Stromal cell of bone marrow (primary cell): ENCODE measurements around the gene CHD1.
"Not testable (repeated sequence)": the region's sequence is repeated elsewhere in the genome, so short reads cannot be mapped to it uniquely, and the experiment has no call there.

Experiments used
- DNase-seq: peaks from one replicate; pipeline ENCODE4 v3.0.0-alpha.2; 2012; ENCODE audit warnings: low read depth

The CHD1 gene

DNA sequence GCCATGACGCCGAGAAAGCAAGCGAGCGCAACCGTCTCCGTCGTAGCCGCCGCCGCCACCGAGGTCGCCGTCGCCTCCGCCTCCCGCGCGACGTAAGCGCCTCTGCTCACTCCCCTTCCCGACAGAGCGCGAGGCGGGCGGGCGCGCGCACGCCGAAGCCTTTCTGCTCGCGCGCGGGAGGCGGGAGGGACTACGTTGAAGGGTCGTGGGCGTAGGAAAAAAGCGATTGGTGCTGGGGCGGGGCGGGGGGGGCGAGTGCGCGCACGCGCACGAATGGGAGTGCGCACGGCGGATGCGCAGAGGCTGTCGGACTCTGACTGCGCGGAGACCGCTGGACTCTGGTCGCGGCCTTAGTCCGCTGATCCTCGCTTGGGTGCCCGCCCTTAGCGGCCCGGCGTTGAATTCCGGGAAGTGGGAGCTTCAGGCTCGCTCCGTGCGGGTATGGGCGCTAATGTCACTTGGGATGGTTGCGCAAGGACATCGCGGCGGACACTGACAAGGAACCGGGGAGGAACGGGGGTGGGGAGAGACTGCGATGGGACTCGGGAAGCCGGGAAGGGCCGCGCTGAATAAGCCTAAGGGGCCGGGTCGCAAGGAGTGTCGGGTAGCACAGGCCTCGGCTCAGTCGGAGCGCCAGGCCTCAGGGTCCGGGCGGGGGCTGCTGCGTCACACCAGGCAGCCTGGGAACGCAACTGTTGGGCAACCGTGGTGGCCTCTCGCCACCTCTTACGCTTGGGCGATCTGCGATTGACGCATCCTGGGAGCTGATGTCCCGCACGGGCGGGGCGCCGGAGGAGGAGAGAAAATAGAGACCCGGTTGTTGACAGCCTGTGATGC is at the start of gene CHD1:
TSS of gene CHD1 (minus strand) at position 135 of the 837 bp plus-strand sequence. CDS start 2,621 bp downstream, outside the sequence.
- DNase-seq = peak; percentile 97

DNA sequence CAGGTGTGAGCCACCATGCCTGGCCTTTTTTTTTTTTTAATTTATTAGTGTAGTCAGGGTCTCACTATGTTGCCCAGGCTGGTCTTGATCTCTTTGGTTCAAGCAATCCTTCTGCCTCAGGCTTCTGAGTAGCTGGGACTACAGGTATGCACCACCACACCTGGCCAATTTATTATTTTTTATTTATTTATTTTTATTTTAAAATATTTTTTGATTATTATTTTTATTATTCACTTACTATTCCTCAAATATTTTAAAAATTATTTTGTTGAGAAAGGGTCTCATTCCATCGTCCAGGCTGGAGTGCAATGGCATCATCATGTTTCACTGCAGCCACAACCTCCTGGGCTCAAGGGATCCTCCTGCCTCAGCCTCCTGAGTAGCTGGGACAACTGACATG is 49.7 kb upstream of the CHD1 start:
- no peak for DNase-seq

DNA sequence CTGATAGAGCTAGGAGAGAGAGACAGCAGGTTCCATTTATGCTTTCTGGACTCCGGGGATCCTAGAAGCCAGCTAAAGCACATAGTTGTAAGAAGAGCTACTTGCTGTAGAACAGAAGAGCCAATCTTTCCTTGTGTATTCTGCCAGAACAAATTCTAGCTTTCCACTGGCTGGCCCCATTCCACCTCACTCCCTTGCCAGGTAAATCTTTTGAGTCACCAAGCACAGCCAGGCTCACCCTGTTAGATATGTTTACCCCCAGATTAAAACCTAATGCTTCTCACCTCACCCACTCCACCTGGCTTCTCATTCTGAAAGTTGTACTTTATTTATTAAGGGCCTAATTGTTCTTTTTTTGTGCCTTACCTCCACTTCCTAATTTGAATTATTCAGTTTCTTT is 48.9 kb upstream of the CHD1 start:
- DNase-seq = no peak

DNA sequence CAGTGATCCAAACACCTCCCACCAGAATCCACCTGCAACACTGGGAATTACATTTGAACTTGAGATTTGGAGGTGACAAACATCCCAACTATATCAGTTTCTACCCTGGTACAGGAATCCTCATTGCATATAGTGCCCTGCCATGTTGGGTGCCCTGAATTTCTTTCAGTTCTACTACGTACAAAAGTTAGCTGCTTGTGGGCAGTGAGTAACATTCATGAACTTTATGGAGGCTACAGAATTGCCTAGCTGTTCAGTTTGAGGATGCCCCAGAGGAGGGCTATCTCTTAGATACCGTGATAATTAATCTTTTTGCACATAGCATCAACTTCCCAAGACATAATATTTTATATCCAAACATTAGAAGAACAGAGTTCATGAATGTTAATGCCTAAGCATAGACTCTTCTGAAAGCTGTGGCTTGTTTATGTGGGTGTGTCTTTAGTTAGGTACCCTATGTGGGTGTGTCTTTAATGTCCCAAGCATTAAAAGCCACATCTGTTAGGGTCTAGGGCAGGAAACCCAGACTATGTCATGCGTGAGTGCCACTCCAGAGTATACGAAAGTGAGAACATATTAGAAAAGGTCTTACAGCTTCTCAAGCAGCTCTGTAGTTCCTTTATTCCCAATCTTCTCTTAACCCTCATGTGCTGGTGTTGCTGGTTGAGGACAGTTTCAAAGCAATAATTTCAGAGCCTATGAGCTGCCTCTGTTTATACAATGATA is 47.0 kb upstream of the CHD1 start:
- no peak for DNase-seq

DNA sequence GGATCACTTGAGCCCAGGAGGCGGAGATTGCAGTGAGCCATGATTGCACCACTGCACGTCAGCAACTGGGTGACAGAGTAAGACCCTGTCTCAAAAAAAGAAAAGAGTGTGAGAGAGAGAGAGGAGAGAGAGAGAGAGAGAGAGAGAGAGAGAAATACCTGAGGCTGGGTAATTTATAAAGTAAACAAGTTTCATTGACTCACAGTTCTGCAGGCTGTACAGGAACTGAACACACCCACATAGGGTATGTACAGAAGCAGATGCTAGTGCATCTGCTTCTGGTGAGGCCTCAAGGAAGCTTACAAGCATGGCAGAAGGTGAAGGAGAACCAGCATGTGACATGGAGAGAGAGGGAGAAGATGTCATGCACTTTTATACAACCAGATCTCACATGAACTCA is 46.4 kb upstream of the CHD1 start:
- no peak for DNase-seq

DNA sequence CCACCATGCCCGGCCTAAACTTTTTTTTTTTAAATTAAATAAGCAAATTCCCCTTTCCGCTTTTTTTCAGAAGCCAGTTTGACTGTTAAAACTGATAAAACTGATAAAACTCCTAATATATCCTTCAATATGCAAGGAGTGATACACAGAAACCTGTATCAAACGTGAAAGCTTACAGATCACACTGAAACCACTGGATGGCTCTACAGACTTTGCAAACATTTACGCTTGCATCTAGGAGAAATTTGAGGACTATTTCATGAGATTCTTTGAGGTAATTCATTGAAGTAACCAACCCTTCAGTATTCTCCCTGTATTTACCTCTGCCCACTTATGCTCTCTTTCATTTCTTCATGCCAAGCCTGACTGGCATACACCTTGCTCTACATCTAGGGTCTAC is 40.6 kb upstream of the CHD1 start:
- DNase-seq = no peak

DNA sequence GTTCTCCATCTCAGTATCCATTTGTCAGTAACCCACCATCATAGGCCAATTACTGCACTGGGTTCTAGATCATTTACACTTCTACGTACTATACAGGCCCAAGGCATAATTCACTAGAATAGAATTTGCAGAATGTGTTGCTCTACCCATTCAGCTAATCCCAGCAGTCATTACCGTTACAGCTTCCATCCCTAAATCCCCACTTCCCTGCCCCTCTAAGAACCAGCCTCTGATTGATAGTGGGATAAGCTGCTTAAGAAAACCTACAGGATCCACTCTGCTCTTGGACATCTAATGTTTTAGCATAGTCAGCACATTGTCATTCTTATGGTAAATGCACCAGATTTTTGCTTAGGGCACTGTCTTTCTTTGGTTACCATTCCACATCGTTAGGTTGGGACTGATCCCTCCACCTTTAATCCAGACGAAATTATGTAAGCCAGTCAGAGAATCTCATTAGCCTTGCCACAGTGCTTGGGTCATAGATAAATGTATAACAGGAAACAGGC is 39.3 kb upstream of the CHD1 start:
- DNase-seq = no peak

DNA sequence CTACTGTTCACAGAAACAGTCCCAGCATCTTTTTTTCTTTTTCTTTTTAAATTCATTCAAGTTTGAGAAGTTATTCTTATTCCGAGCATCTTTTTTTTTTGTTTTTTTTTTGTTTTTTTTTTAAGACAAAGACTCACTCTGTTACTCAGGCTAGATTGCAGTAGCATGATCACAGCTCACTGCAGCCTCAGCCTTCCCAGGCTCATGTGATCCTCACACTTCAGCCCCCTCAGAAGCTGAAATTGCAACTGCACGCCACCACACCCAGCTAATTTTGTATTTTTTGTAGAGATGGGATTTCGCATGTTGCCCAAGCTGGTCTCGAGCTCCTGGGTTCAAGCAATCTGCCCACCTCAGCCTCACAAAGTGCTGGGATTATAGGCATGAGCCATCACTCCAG is 36.4 kb upstream of the CHD1 start:
- DNase-seq = no peak

DNA sequence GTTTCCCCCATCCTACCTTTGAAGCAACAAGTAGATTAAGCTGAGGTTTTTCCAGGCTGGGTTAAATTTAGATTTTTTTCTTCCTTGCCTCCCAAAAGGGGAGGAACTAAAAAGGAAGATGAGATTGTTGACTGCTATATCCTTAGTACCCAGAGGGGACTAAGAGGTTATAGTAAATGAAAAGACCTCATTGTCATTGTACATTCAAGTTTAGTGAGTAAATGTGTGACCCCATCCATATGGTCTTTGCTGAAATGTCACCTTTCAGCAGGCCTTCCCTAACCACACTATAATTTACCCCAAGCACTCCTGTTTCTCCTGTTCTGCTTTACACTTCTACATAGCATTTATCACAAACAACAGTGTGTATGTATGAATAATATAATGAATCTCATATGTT is 35.8 kb upstream of the CHD1 start:
- no peak for DNase-seq

DNA sequence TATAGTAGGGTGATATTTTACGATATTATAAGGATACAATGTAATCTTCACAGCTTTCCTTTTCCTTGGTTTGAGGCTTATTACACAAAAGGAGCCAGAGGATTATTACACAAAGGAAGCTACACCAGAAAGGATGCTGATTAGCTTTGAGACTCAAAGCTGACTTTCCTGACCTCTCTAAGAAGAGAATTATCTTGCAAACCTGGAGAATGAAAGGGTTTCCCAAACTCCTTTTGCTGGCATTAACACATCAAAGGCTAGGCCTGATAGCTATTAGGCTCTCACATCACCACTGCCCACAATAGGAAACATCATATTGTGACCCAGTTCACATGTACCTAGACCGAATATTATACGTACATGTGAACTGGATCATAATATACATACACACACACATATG is 34.2 kb upstream of the CHD1 start:
- DNase-seq = no peak

DNA sequence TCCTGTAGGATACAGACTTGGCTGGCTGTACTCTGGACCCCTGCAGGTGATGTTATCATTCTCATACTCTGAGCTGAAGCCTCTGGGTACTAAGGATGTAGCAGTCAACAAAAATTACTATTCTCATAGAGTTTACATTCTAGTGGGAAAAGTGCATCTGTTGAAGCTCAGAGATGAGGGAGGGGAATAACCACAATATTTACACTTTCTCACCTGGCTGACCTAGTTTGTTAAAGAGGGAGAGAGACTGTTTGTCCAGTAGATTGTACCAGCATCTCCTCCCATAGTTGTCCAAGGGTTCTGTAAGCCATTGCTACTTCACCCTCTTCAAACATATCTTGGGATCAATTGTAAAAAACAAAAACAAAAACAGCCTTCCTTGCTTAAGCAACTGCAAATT is 33.8 kb upstream of the CHD1 start:
- DNase-seq = no peak

DNA sequence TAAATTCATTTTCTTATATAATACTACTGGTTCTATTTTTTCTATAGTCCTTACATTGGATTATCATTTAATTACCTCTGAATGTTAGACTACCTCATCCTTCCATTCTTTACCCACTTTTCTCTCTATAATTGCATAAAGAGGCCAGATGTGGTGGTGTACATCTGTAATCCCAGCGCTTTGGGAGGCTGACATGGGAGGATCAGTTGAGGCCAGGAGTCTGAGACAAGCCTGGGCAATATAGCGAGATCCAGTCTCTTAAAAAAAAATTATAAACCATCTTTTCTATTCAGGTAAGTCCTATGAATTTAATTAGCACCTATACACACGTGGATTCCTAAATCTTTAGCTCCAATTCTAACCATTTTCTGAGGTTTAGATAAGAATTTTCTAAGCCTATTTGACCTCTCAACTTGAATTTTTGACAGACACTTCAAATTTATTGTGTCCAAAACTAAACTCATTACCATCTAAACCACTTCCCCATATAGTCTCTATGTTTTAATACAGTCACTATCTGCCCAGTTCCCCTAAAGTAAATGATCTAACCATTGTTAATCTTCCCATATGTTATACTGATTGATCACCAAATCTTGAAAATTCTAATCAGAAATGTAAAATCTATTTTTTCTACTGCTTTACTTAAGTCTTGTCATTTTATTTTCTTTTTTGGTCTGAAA is 33.0 kb upstream of the CHD1 start:
- DNase-seq = no peak

DNA sequence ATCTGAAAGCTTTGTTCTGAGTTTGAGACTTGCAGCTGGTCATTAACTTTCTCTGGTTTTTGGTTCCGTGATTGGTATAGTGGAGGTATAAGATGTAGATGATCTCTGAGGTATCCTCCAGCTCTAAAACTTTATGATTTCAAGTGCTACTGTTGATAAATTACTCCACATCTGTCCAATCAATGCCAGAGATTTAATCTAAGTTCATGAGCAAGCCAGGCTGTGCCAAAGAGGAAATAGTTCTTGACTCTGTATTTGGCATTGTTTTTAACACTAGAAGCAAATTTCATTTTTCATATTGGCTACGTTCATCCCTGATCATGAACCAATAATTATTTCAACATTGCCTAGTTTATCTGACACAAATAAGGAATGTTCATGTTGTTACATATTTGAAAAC is 28.5 kb upstream of the CHD1 start:
- no peak for DNase-seq

DNA sequence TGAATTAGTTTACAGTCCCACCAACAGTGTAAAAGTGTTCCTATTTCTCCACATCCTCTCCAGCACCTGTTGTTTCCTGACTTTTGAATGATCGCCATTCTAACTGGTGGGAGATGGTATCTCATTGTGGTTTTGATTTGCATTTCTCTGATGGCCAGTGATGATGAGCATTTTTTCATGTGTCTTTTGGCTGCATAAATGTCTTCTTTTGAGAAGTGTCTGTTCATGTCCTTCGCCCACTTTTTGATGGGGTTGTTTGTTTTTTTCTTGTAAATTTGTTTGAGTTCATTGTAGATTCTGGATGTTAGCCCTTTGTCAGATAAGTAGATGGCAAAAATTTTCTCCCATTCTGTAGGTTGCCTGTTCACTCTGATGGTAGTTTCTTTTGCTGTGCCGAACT is 27.1 kb upstream of the CHD1 start:
- not testable (repeated sequence) for DNase-seq

DNA sequence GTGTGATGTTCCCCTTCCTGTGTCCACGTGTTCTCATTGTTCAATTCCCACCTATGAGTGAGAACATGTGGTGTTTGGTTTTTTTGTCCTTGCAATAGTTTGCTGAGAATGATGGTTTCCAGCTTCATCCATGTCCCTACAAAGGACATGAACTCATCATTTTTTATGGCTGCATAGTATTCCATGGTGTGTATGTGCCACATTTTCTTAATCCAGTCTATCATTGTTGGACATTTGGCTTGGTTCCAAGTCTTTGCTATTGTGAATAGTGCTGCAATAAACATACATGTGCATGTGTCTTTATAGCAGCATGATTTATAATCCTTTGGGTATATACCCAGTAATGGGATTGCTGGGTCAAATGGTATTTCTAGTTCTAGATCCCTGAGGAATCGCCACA is 26.7 kb upstream of the CHD1 start:
- DNase-seq = not testable (repeated sequence)

DNA sequence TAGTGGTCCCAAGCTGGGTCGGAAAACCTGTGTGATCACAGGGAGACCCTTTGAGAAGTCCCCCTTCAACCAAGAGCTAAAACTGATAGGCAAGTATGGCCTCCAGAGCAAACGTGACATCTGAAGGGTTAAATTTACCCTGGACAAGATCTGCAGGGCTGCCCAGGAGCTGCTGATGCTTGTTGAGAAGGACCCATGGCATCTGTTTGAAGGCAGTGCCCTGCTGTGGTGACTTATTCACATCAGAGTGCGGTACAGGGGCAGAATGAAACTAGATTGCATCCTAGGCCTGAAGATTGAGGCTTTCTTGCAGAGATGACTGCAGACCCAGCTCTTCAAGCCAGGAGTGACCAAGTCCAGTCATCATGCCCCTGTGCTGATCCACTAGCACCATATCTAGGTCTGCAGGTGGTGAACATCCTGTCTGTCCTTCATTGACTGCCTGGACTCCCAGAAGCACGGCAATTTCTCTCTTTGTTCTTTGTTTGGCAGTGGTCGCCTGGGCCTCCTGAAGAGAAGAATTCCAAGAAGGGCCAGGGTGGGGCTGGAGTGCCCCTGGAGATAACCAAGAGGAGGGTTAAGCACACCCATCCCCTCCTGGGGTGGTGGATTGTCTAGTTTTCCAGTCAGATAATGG is 25.7 kb upstream of the CHD1 start:
- no peak for DNase-seq

DNA sequence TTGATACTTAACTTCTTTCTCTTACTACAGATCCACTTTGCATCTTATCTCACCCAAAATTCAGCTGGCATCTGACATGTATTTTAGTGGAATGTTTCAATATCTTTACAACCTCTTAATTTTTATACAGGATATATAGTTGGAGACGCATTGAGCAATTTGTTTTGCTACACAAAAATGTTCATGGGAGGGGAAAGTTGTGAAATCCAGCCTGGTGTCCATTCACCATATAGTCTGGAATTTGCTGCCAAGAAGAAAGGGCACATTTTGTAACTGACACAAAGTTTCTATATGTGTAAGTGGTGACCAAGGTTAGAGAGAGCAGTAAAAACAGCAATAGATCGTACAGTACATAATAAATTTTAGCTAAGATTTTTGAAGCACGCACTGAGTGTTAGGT is 14.0 kb upstream of the CHD1 start:
- DNase-seq = no peak

DNA sequence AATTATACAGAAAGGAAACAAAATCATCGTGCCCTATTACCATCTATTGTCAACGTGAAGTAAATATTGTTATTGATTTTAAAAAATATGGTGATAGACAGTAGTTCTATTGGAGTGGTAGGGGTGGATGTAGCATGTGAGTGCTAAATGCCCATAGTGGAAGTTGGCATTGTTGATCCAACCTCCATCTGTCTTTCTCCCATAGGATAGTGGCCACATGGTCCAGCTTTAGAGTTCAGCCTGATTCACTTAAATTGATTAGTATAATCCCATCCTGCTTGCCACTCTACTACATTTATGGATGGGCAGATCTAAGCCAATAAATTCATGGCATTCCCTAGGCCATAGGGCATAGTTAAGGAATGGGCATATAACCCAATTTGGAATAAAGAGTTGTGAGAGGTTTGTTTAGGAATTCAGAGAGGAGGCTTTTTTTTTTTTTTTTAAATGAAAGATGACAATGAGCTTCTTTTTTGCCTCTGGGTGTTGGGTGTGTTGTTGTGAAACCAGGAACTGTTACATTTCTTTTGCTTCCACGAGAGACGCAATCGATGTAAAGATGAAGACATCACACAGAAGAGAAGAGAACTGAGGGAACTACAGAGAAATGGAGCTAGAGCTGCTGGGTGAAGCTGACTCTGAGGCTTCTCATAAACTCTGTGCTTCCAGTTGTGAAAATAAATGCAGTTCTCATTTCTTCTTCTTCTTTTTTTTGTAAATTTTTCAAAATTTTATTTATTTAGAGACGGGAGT is 12.5 kb upstream of the CHD1 start:
- no peak for DNase-seq

DNA sequence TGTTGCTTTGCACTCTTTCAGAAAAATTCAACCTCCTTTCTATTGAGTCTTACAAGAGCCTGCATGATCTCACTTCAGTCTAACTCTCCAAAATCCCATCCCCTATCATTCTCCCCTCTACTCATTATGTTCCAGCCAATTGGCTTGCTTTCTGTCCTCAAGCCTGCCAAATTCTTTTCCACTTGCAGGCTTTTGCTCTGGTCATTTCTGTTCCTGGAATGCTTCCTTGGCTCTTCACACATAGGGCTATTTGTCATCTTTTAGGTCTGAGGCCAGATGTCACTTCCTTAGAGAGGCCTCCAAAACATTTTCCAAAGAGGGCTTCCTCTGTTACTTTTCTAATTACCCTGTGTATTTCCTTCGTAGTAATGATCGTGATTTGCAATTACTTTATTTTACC is 11.8 kb upstream of the CHD1 start:
- DNase-seq = peak; percentile 25

DNA sequence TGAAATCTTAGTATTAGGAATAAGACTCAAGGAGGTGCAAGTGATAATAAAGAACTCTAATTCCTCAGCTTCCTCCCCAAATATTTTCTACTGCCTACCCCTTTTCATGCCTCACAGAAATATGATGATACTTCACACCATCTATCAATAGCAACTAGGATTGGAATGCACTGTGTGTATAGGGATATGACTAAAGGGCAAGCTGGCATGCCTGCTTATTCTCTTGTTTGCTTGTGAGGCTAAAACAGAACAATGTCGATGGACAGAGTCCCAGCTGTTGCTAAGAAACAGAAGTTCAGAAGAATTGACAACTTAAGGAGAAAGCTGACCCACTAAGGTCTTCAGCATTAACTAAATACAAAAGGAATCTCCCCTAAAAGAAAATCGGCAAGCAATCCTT is 9.7 kb upstream of the CHD1 start:
- DNase-seq = peak; percentile 66

DNA sequence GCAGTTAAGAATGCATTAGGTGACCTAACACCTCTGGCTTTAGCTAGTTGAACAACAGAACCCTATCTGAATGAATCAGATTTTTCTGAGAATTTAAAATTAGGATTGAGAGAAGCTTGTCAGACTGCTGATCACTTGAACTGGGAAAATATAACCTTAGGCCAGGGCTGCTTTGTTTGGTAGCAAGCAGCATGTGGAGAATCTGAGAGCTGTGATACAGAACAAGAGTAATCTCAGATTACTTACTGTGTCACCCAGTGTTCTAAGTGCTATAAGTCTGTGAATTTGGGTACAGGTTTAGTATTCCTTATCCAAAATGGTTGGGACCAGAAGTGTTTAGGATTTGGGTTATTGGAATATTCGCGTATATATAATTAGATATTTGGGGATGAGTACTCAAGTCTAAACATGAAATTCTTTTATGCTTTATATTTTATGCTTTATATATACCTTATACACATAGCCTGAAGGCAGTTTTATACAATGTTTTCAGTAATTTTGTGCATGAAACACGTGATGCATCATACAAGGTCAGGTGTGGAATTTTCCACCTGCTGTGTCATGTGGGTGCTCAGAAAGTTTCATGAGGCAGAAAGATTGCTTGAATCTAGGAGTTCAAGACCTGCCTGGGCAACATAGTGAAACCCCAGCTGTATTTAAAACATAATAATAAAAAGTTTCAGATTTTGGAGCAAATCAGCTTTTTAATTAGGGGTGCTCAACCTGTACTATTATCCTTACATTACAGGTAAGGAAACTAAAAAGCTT is 8.3 kb upstream of the CHD1 start:
- no peak for DNase-seq
